Glutamatergic neuron (in vitro differentiated cells): Measurements from ENCODE around the gene CDH10. TPM values are rescaled to one million over a fixed set of nuclear protein-coding genes. Genes with fewer than 3 reads are reported as not detected.

Experiments
- DNase-seq: peaks from one replicate; pipeline ENCODE4 v3.0.0; 2022
- H3K27ac Mint-ChIP-seq: one replicate; pipeline ENCODE4 v1.8.0; 2020; ENCODE audit warnings: mild to moderate bottlenecking, mixed read lengths, inconsistent platforms; ENCODE audit not compliant: unreplicated experiment
- H3K27me3 Mint-ChIP-seq: one replicate; pipeline ENCODE4 v1.8.0; 2020; ENCODE audit warnings: mild to moderate bottlenecking, moderate library complexity, mixed read lengths, inconsistent platforms; ENCODE audit not compliant: unreplicated experiment
- H3K36me3 Mint-ChIP-seq: one replicate; pipeline ENCODE4 v1.8.0; 2020; ENCODE audit warnings: mild to moderate bottlenecking, mixed read lengths, inconsistent platforms; ENCODE audit not compliant: unreplicated experiment
- H3K4me1 Mint-ChIP-seq: one replicate; pipeline ENCODE4 v1.8.0; 2020; ENCODE audit warnings: mild to moderate bottlenecking, low read depth, mixed read lengths, inconsistent platforms; ENCODE audit not compliant: unreplicated experiment
- H3K4me3 Mint-ChIP-seq: one replicate; pipeline ENCODE4 v1.8.0; 2020; ENCODE audit warnings: mild to moderate bottlenecking, mixed read lengths, inconsistent platforms; ENCODE audit not compliant: unreplicated experiment
- H3K9me3 Mint-ChIP-seq: one replicate; pipeline ENCODE4 v1.8.0; 2020; ENCODE audit warnings: mild to moderate bottlenecking, moderate library complexity, mixed read lengths, inconsistent platforms; ENCODE audit not compliant: unreplicated experiment
- total RNA-seq: library from RNA; stranded (reverse); fragmentation: NEBNext Ultra II Directional; extraction: Animal tissue kit (Norgen Biotek cat#: 25700); gene quantifications from one replicate; pipeline ENCODE4 v1.2.1, GENCODE V29; 2021; ENCODE audit not compliant: unreplicated experiment
- TF ChIP-seq, protein P1 (sequence below): fragments of 200-600 bp; sonication (generic); IDR thresholded peaks from one replicate; pipeline ENCODE4 v1.5.0; 2021; ENCODE audit not compliant: partially characterized antibody, unreplicated experiment

CDH10 gene
- total RNA-seq, 1 donor from 2014 or later = 3.0 TPM

DNA sequence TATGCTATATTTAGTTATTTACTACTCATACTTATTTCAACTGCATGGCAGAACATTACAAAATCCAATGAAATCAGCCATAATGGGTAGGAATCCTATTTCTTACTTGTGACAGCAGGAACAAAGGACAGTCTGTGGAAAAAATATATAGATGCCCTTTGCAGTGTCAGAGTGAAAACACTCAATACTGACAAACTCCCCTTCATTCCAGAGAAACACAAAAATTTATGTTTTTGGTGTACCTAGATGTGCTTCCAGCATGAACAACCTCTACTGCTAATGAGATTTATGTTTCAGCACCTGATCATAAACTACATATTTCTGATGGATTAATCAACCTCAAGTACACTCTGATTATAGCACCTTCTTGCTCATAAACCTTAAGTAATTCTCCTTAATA lies 132.4 kb downstream of the CDH10 start:
- Mint-ChIP-seq H3K27me3 (no peaks in the 10 kb centered on the region), H3K27ac (no peak overlapping the region), H3K9me3 (no peaks in the 10 kb centered on the region), H3K4me1 (no peaks in the 10 kb centered on the region), H3K36me3 (no peaks in the 10 kb centered on the region), H3K4me3 (no peak overlapping the region)
- DNase-seq = no peak
- TF ChIP-seq, protein P1, sequence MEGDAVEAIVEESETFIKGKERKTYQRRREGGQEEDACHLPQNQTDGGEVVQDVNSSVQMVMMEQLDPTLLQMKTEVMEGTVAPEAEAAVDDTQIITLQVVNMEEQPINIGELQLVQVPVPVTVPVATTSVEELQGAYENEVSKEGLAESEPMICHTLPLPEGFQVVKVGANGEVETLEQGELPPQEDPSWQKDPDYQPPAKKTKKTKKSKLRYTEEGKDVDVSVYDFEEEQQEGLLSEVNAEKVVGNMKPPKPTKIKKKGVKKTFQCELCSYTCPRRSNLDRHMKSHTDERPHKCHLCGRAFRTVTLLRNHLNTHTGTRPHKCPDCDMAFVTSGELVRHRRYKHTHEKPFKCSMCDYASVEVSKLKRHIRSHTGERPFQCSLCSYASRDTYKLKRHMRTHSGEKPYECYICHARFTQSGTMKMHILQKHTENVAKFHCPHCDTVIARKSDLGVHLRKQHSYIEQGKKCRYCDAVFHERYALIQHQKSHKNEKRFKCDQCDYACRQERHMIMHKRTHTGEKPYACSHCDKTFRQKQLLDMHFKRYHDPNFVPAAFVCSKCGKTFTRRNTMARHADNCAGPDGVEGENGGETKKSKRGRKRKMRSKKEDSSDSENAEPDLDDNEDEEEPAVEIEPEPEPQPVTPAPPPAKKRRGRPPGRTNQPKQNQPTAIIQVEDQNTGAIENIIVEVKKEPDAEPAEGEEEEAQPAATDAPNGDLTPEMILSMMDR = no peak

DNA sequence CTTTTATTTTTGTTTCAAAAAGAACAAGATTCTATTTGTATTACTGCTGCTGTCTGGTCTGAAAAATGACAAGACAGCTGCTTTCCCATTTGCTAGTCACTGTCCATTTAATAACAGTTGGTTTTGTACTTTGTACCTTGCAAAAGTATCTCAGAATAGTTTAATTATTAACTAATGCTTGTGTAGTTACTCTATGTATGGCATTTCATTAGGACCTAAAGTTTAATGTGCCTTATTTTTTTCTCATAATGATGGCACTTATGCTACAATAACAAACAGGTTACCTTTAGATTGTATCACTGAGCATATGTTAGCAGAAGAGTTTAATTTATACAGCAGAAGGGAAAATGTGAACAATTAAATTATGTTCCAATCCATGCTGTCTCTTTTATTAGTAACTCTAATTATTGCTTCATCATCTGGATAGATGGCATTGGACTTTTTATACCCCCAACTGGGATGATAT lies 134.2 kb downstream of the CDH10 start:
- Mint-ChIP-seq H3K27me3 (no peaks in the 10 kb centered on the region), H3K36me3 (no peaks in the 10 kb centered on the region), H3K9me3 (no peaks in the 10 kb centered on the region), H3K27ac (no peak overlapping the region), H3K4me1 (no peaks in the 10 kb centered on the region), H3K4me3 (no peak overlapping the region)
- TF ChIP-seq, protein P1 = no peak
- DNase-seq = no peak

DNA sequence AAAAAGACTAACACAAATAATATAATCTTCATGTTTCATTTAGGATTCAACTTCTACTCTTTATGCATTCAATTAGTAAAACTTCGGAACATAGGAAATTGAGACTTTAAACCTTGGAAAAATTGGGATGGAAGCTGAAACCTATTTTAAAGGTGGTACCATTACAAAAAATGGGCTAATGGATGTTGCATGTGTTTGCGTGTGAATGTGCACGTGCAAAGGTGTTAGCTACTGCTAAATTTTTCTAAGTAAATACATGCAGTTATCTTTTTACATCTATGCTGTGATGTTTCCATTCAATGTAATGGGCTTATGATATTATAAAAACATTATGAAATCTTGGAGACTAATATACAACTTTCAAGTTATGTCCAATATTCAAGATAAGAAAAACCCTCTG lies 134.8 kb downstream of the CDH10 start:
- no peaks in the 10 kb centered on the region for H3K27me3 Mint-ChIP-seq

DNA sequence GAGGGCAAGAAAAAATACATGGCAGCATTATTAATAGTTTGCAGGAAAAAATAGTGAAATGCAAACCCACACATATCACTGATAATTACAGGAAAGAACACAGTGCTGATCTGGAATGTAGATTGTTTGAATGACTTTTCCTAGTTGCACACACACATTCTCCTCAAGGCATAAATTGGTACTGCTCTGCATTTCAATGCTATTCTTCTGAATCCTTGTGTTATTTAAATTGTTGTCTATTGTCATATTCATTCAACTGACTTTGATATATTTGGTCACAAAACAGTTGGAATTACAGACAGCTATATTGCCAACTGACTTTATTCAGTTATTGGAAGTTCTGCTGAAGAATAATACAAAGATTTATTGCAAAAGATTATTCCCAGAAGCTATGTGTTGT lies 139.5 kb downstream of the CDH10 start:
- H3K36me3 Mint-ChIP-seq = no peaks in the 10 kb centered on the region
- H3K27ac Mint-ChIP-seq = no peak overlapping the region
- no peak overlapping the region for H3K4me3 Mint-ChIP-seq
- no peaks in the 10 kb centered on the region for H3K4me1 Mint-ChIP-seq
- DNase-seq = no peak
- no peaks in the 10 kb centered on the region for H3K9me3 Mint-ChIP-seq
- TF ChIP-seq, protein P1 = no peak
- H3K27me3 Mint-ChIP-seq = no peaks in the 10 kb centered on the region

More for the DNA sequence above, 134.8 kb downstream of the CDH10 start:
- Mint-ChIP-seq H3K9me3 (no peaks in the 10 kb centered on the region), H3K4me3 (no peak overlapping the region), H3K4me1 (no peaks in the 10 kb centered on the region), H3K27ac (no peak overlapping the region), H3K36me3 (no peaks in the 10 kb centered on the region)
- TF ChIP-seq, protein P1 = no peak
- no peak for DNase-seq

DNA sequence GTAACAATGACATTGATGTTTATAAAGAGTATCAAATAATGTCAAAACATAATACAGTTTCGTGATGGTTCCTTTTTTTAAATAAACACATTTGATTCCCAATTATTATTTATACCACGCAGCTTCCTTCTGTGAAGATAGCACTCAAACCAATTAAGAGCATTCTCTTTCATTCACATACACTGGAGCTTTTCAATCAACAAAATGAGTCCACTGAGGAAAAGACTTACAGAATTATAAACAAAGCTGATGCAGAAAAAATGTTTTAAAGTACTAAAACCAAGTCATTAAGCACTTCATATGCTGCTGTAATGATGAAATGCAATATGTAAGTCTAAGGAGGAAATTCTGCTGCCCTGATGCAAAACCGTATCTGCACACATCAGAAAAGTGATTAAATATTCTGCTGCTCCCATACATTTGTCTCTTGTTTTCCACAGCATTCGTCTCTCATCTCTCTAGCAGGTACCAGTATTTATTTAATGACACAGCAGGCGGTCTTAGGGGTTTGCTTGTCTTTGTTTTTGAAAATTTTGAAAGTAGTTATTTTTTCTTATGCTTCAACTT lies 147.1 kb downstream of the CDH10 start:
- Mint-ChIP-seq H3K4me3 (no peak overlapping the region), H3K36me3 (no peaks in the 10 kb centered on the region), H3K4me1 (no peaks in the 10 kb centered on the region), H3K9me3 (no peaks in the 10 kb centered on the region), H3K27ac (no peak overlapping the region), H3K27me3 (no peaks in the 10 kb centered on the region)
- no peak for DNase-seq
- TF ChIP-seq, protein P1 = no peak
